ENCODE results near the gene MKNK1. TPM values are rescaled to one million over a fixed set of nuclear protein-coding genes. Genes with fewer than 3 reads are reported as not detected.

The MKNK1 gene
- total RNA-seq, 1 donor from 2014 or later = 58.4 TPM

GRCh38 chr1:46522969-46523320 lies 81.1 kb downstream of the MKNK1 start:
- Mint-ChIP-seq H3K36me3 (ENCODE audit: unreplicated experiment) (no peaks in the 10 kb centered on the region), H3K4me3 (ENCODE audit: unreplicated experiment) (no peak overlapping the region), H3K9me3 (ENCODE audit: unreplicated experiment) (no peaks in the 10 kb centered on the region), H3K27me3 (ENCODE audit: unreplicated experiment) (peaks cover 19% of the 10 kb centered on the region), H3K4me1 (ENCODE audit: low read depth, unreplicated experiment) (peaks cover 3% of the 10 kb centered on the region), H3K27ac (ENCODE audit: unreplicated experiment) (no peak overlapping the region)
- TF ChIP-seq, protein P1, sequence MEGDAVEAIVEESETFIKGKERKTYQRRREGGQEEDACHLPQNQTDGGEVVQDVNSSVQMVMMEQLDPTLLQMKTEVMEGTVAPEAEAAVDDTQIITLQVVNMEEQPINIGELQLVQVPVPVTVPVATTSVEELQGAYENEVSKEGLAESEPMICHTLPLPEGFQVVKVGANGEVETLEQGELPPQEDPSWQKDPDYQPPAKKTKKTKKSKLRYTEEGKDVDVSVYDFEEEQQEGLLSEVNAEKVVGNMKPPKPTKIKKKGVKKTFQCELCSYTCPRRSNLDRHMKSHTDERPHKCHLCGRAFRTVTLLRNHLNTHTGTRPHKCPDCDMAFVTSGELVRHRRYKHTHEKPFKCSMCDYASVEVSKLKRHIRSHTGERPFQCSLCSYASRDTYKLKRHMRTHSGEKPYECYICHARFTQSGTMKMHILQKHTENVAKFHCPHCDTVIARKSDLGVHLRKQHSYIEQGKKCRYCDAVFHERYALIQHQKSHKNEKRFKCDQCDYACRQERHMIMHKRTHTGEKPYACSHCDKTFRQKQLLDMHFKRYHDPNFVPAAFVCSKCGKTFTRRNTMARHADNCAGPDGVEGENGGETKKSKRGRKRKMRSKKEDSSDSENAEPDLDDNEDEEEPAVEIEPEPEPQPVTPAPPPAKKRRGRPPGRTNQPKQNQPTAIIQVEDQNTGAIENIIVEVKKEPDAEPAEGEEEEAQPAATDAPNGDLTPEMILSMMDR (IDR thresholded peaks at IDR 0.05; ENCODE audit: partially characterized antibody, unreplicated experiment) = no peak
- no peak for DNase-seq

- TF ChIP-seq, protein P1 (IDR thresholded peaks at IDR 0.05; ENCODE audit: partially characterized antibody, unreplicated experiment) = no peak
- Mint-ChIP-seq H3K4me3 (ENCODE audit: unreplicated experiment) (no peak overlapping the region), H3K27ac (ENCODE audit: unreplicated experiment) (no peak overlapping the region), H3K27me3 (ENCODE audit: unreplicated experiment) (peaks cover 15% of the 10 kb centered on the region), H3K9me3 (ENCODE audit: unreplicated experiment) (no peaks in the 10 kb centered on the region), H3K4me1 (ENCODE audit: low read depth, unreplicated experiment) (peaks cover 3% of the 10 kb centered on the region), H3K36me3 (ENCODE audit: unreplicated experiment) (no peaks in the 10 kb centered on the region)
- DNase-seq = no peak
Observed at GRCh38 chr1:46522184-46522968, 81.7 kb downstream of the MKNK1 start.

- no peak for DNase-seq
- Mint-ChIP-seq H3K4me1 (ENCODE audit: low read depth, unreplicated experiment) (peaks cover 3% of the 10 kb centered on the region), H3K27me3 (ENCODE audit: unreplicated experiment) (peaks cover 14% of the 10 kb centered on the region), H3K9me3 (ENCODE audit: unreplicated experiment) (no peaks in the 10 kb centered on the region), H3K4me3 (ENCODE audit: unreplicated experiment) (no peak overlapping the region), H3K27ac (ENCODE audit: unreplicated experiment) (no peak overlapping the region), H3K36me3 (ENCODE audit: unreplicated experiment) (no peaks in the 10 kb centered on the region)
- TF ChIP-seq, protein P1 (IDR thresholded peaks at IDR 0.05; ENCODE audit: partially characterized antibody, unreplicated experiment) = no peak
Observed at GRCh38 chr1:46521414-46521813, 82.7 kb downstream of the MKNK1 start.

DNA sequence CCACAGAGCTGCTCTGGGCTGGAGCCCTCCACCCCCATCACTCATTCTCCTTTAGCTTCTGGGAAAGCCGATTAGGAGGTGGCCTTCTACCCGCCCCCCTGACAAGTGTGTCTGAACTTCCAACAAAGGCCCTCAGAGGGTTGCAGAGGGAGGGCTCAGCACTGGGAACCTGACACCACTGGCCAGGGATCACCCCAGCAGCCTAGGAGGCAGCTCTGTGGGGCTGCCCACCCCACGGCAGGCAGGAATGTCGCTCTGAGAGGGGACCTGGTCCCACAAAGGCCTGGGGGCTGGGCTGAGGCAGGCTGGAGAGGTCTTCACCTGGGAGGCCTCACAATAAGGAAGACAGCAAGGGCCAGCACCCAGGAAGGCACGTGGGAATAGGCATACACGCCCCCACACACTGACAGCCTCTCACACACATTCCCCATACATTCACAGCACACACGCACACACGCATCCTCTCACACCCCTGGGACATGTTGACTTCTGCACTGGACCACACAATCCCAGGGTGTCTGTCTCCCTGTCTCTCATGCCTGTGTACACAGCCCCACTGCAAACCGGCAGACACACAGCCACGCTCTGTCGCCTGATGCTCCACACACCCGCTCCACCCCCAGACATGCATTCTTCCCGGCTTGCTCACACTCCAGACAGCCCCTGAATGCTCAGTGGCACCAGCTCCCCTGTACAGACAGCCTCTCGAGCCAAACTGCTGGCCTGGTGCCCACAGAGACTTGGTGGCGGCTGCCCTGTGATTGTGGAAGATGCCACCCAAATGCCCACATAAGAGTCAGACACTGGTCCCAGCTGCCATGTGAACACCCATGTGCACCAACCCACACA lies 83.8 kb downstream of the MKNK1 start:
- no peaks in the 10 kb centered on the region for H3K9me3 Mint-ChIP-seq (ENCODE audit: unreplicated experiment)
- TF ChIP-seq, protein P1 (IDR thresholded peaks at IDR 0.05; ENCODE audit: partially characterized antibody, unreplicated experiment) = no peak
- H3K4me1 Mint-ChIP-seq (ENCODE audit: low read depth, unreplicated experiment) = peaks cover 3% of the 10 kb centered on the region
- no peaks in the 10 kb centered on the region for H3K36me3 Mint-ChIP-seq (ENCODE audit: unreplicated experiment)
- no peak for DNase-seq
- H3K27ac Mint-ChIP-seq (ENCODE audit: unreplicated experiment) = no peak overlapping the region
- H3K4me3 Mint-ChIP-seq (ENCODE audit: unreplicated experiment) = no peak overlapping the region
- H3K27me3 Mint-ChIP-seq (ENCODE audit: unreplicated experiment) = peaks cover 10% of the 10 kb centered on the region

- no peaks in the 10 kb centered on the region for H3K9me3 Mint-ChIP-seq (ENCODE audit: unreplicated experiment)
- H3K27me3 Mint-ChIP-seq (ENCODE audit: unreplicated experiment) = peaks cover 8% of the 10 kb centered on the region
- no peaks in the 10 kb centered on the region for H3K36me3 Mint-ChIP-seq (ENCODE audit: unreplicated experiment)
- peaks cover 3% of the 10 kb centered on the region for H3K4me1 Mint-ChIP-seq (ENCODE audit: low read depth, unreplicated experiment)
- no peak for DNase-seq
- no peak overlapping the region for H3K27ac Mint-ChIP-seq (ENCODE audit: unreplicated experiment)
- TF ChIP-seq, protein P1 (IDR thresholded peaks at IDR 0.05; ENCODE audit: partially characterized antibody, unreplicated experiment) = no peak
- no peak overlapping the region for H3K4me3 Mint-ChIP-seq (ENCODE audit: unreplicated experiment)
Observed at GRCh38 chr1:46519209-46519608, 84.9 kb downstream of the MKNK1 start.
